Measurements from ENCODE around the gene DBNDD1.

Gene DBNDD1

GRCh38 chr16:90037276-90037675, 18.0 kb upstream of the DBNDD1 start:
- no peak for DNase-seq (ENCODE audit: extremely low spot score)
- CTCF ChIA-PET = interaction anchor here (1.3 kb wide), 1 partner anchor 45 kb away, joined by 4 read pairs; no protein-coding TSS in a partner anchor
- TF ChIP-seq CTCF (IDR thresholded peaks at IDR 0.05; ENCODE audit: control extremely low read depth, extremely low read depth, low read depth, missing control alignments) = no peak
- POLR2A ChIA-PET = no interaction called here

GRCh38 chr16:90035902-90036301, 16.6 kb upstream of the DBNDD1 start:
- ChIA-PET CTCF (interaction anchor here (1.8 kb wide), 1 partner anchor 18 kb away, joined by 5 read pairs; no protein-coding TSS in a partner anchor), POLR2A (no interaction called here)
- no peak for DNase-seq (ENCODE audit: extremely low spot score)
- TF ChIP-seq CTCF (IDR thresholded peaks at IDR 0.05; ENCODE audit: control extremely low read depth, extremely low read depth, low read depth, missing control alignments) = no peak

- ChIA-PET CTCF (interaction anchor here (1.0 to 1.4 kb wide), 2 partner anchors 16 to 48 kb away, joined by 3 to 4 read pairs; no protein-coding TSS in a partner anchor), POLR2A (no interaction called here)
- TF ChIP-seq CTCF (IDR thresholded peaks at IDR 0.05; ENCODE audit: control extremely low read depth, extremely low read depth, low read depth, missing control alignments) = no peak
- no peak for DNase-seq (ENCODE audit: extremely low spot score)
Measured at GRCh38 chr16:90034504-90034903, 15.2 kb upstream of the DBNDD1 start.

GRCh38 chr16:90033387-90033786, 14.1 kb upstream of the DBNDD1 start:
- POLR2A ChIA-PET = no interaction called here
- CTCF ChIA-PET = interaction anchor here (1.4 to 1.6 kb wide), 2 partner anchors 13 to 49 kb away, joined by 4 to 7 read pairs; no protein-coding TSS in a partner anchor
- TF ChIP-seq CTCF (IDR thresholded peaks at IDR 0.05; ENCODE audit: control extremely low read depth, extremely low read depth, low read depth, missing control alignments) = no peak
- DNase-seq (ENCODE audit: extremely low spot score) = no peak

- CTCF ChIA-PET = interaction anchor here (1.6 kb wide), 1 partner anchor 12 kb away, joined by 7 read pairs; no protein-coding TSS in a partner anchor
- TF ChIP-seq CTCF (IDR thresholded peaks at IDR 0.05; ENCODE audit: control extremely low read depth, extremely low read depth, low read depth, missing control alignments) = no peak
- no peak for DNase-seq (ENCODE audit: extremely low spot score)
- POLR2A ChIA-PET = no interaction called here
Measured at GRCh38 chr16:90032674-90033331, 13.5 kb upstream of the DBNDD1 start.

- no peak for DNase-seq (ENCODE audit: extremely low spot score)
- POLR2A ChIA-PET = interaction anchor here (0.6 kb wide), 1 partner anchor 1366 kb away, joined by 4 read pairs; no protein-coding TSS in a partner anchor
- TF ChIP-seq CTCF (IDR thresholded peaks at IDR 0.05; ENCODE audit: control extremely low read depth, extremely low read depth, low read depth, missing control alignments) = peak; percentile 13
- CTCF ChIA-PET = interaction anchor here (1.3 to 1.6 kb wide), 2 partner anchors 11 to 14 kb away, joined by 4 to 7 read pairs; partner anchors contain the start of gene DBNDD1
Measured at GRCh38 chr16:90031931-90032673, 12.8 kb upstream of the DBNDD1 start.
